ENCODE results near the gene TMEM25.

GRCh38 chr11:118524757-118525470 is 6.1 kb upstream of the TMEM25 start:
- TF ChIP-seq CTCF (conservative IDR thresholded peaks at IDR 0.05 in 1 of 2, IDR thresholded peaks at IDR 0.05 in 1 of 2; ENCODE audit: low read depth in 1 of 2, low read length in 2 of 2) = no peak
- no peak for TF ChIP-seq EZH2 (IDR thresholded peaks at IDR 0.05; ENCODE audit: low read length, missing control alignments)
